OCI-LY7 (cell line): ENCODE results near the gene CYP4F11.

Experiments
- EZH2phosphoT487 ChIP-seq: fragments of 200-600 bp; sonication (generic); IDR thresholded peaks from 2 replicates; pipeline ENCODE4 v1.6.1; 2018; ENCODE audit warnings: low read depth, borderline replicate concordance, mild to moderate bottlenecking, mixed run types, antibody characterized with exemption, low read length, moderate library complexity, mixed read lengths
- TF ChIP-seq, protein P1 (sequence below): fragments of 200-600 bp; sonication (generic); conservative IDR thresholded peaks from 2 replicates; pipeline ENCODE4 v1.5.1; 2014; ENCODE audit warnings: mild to moderate bottlenecking, antibody characterized with exemption, low read length, moderate library complexity, mixed read lengths

DNA sequence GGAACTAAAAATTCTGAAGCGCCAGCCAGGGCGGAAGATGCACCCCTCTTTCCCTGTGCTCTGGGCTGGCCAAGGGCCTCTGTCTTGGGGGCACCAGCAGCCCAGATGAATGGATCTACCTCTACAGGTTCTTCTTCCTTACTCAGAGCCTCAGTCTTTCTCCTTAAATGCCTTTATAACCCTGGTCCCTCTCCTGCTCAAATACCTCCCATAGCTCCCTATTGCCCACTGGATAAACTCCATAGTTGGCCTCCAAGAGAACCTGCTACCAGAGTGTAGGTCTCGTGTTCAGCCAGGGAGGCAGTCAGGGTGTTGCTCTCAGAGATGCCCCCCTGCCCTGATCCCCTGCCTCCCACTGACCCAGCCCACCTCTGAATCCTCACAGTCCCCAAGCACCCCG lies 45.0 kb upstream of the CYP4F11 start:
- TF ChIP-seq, protein P1, sequence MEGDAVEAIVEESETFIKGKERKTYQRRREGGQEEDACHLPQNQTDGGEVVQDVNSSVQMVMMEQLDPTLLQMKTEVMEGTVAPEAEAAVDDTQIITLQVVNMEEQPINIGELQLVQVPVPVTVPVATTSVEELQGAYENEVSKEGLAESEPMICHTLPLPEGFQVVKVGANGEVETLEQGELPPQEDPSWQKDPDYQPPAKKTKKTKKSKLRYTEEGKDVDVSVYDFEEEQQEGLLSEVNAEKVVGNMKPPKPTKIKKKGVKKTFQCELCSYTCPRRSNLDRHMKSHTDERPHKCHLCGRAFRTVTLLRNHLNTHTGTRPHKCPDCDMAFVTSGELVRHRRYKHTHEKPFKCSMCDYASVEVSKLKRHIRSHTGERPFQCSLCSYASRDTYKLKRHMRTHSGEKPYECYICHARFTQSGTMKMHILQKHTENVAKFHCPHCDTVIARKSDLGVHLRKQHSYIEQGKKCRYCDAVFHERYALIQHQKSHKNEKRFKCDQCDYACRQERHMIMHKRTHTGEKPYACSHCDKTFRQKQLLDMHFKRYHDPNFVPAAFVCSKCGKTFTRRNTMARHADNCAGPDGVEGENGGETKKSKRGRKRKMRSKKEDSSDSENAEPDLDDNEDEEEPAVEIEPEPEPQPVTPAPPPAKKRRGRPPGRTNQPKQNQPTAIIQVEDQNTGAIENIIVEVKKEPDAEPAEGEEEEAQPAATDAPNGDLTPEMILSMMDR: no peak
- no peak for TF ChIP-seq EZH2phosphoT487
